Endothelial cell of hepatic sinusoid (primary cell): ENCODE data around the gene DPP10.

Experiments used
- in situ Hi-C: cut with HindIII; loops from 2 replicates; pipeline ENCODE4 v1.10.0; 2017; ENCODE audit warnings: low sequenced_read_pairs

DPP10 gene

GRCh38 chr2:115634578-115634977 is 1192.1 kb downstream of the DPP10 start:
- in situ Hi-C loops: no loop called here

- in situ Hi-C loops: no loop called here
These were observed 1193.0 kb downstream of the DPP10 start for GRCh38 chr2:115635430-115635829.

GRCh38 chr2:115649731-115650130 is 1207.3 kb downstream of the DPP10 start:
- in situ Hi-C loops: no loop called here

GRCh38 chr2:115650827-115651226 is 1208.4 kb downstream of the DPP10 start:
- in situ Hi-C loops: no loop called here

GRCh38 chr2:115652652-115653051 is 1210.2 kb downstream of the DPP10 start:
- in situ Hi-C loops: no loop called here

- in situ Hi-C loops: no loop called here
These were observed 1211.9 kb downstream of the DPP10 start for GRCh38 chr2:115654362-115654761.

- in situ Hi-C loops: no loop called here
These were observed 1235.7 kb downstream of the DPP10 start for GRCh38 chr2:115678129-115678528.

- in situ Hi-C loops: no loop called here
These were observed 1241.9 kb downstream of the DPP10 start for GRCh38 chr2:115684345-115684744.

- in situ Hi-C loops: no loop called here
These were observed 1249.0 kb downstream of the DPP10 start for GRCh38 chr2:115691409-115691808.

GRCh38 chr2:115694651-115695050 is 1252.2 kb downstream of the DPP10 start:
- in situ Hi-C loops: no loop called here

- in situ Hi-C loops: no loop called here
These were observed 1290.8 kb downstream of the DPP10 start for GRCh38 chr2:115733190-115733775.

GRCh38 chr2:115738111-115738510 is 1295.7 kb downstream of the DPP10 start:
- in situ Hi-C loops: no loop called here

GRCh38 chr2:115739574-115739973 is 1297.1 kb downstream of the DPP10 start:
- in situ Hi-C loops: no loop called here

GRCh38 chr2:115746151-115746550 is 1303.7 kb downstream of the DPP10 start:
- in situ Hi-C loops: no loop called here

- in situ Hi-C loops: no loop called here
These were observed 1314.8 kb downstream of the DPP10 start for GRCh38 chr2:115757286-115757685.

GRCh38 chr2:115763601-115764000 is 1321.2 kb downstream of the DPP10 start:
- in situ Hi-C loops: no loop called here

- in situ Hi-C loops: no loop called here
These were observed 1329.1 kb downstream of the DPP10 start for GRCh38 chr2:115771516-115771915.

- in situ Hi-C loops: no loop called here
These were observed 1331.9 kb downstream of the DPP10 start for GRCh38 chr2:115774361-115774760.

GRCh38 chr2:115779085-115779632 is 1336.7 kb downstream of the DPP10 start:
- in situ Hi-C loops: no loop called here

- in situ Hi-C loops: no loop called here
These were observed 1339.8 kb downstream of the DPP10 start for GRCh38 chr2:115782286-115782685.

- in situ Hi-C loops: no loop called here
These were observed 1353.6 kb downstream of the DPP10 start for GRCh38 chr2:115796078-115796477.

GRCh38 chr2:115807276-115807675 is 1364.8 kb downstream of the DPP10 start:
- in situ Hi-C loops: no loop called here

GRCh38 chr2:115825912-115826311 is 1383.5 kb downstream of the DPP10 start:
- in situ Hi-C loops: no loop called here
